ENCODE results near the gene AOC2.
"Not testable (repeated sequence)": the region's sequence is repeated elsewhere in the genome, so short reads cannot be mapped to it uniquely, and the experiment has no call there.

AOC2 gene

DNA sequence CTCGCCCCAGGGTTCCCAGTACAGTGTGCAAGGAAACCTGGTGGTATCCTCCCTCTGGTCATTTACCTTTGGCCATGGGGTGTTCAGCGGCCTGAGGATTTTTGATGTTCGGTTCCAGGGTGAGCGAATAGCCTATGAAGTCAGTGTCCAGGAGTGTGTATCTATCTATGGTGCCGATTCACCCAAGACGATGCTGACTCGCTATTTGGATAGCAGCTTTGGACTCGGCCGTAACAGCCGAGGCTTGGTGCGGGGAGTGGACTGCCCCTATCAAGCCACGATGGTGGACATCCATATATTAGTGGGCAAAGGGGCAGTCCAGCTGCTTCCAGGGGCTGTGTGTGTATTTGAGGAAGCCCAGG lies 1.2 kb downstream of the AOC2 start:
- no peak overlapping the region for H3K27ac ChIP-seq
- TF ChIP-seq, protein P1, sequence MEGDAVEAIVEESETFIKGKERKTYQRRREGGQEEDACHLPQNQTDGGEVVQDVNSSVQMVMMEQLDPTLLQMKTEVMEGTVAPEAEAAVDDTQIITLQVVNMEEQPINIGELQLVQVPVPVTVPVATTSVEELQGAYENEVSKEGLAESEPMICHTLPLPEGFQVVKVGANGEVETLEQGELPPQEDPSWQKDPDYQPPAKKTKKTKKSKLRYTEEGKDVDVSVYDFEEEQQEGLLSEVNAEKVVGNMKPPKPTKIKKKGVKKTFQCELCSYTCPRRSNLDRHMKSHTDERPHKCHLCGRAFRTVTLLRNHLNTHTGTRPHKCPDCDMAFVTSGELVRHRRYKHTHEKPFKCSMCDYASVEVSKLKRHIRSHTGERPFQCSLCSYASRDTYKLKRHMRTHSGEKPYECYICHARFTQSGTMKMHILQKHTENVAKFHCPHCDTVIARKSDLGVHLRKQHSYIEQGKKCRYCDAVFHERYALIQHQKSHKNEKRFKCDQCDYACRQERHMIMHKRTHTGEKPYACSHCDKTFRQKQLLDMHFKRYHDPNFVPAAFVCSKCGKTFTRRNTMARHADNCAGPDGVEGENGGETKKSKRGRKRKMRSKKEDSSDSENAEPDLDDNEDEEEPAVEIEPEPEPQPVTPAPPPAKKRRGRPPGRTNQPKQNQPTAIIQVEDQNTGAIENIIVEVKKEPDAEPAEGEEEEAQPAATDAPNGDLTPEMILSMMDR (IDR thresholded peaks at IDR 0.05), result no peak
- no peak for TF ChIP-seq ZFX (IDR thresholded peaks at IDR 0.05; ENCODE audit: borderline replicate concordance)

DNA sequence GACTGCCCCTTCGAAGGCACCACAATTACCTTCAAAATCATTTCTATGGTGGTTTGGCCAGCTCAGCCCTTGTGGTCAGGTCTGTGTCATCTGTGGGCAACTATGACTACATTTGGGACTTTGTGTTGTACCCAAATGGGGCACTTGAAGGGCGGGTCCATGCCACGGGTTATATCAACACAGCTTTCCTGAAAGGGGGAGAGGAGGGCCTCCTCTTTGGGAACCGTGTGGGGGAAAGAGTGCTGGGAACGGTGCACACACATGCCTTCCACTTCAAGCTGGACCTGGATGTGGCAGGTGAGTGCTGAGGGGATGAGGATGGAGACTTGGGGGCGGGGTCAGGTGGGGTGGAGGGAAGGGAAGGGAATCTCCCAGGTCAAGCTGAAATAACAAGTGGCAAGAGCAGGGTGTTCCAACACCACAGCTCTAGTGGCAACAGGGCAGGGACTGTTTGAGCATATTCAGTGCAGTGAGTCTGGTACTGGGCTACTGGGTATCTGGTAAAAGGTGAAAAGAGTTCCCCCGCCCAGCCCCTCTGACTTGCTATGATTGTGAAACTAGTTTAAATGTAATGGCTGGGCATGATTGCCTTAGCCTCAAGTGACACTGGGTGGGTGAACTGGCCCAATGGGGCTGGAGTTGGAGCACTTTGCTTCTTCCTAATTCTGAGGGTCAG lies 1.7 kb downstream of the AOC2 start:
- H3K27ac ChIP-seq, result no peak overlapping the region
- TF ChIP-seq ZFX (IDR thresholded peaks at IDR 0.05; ENCODE audit: borderline replicate concordance), result no peak
- TF ChIP-seq, protein P1 (IDR thresholded peaks at IDR 0.05), result no peak

DNA sequence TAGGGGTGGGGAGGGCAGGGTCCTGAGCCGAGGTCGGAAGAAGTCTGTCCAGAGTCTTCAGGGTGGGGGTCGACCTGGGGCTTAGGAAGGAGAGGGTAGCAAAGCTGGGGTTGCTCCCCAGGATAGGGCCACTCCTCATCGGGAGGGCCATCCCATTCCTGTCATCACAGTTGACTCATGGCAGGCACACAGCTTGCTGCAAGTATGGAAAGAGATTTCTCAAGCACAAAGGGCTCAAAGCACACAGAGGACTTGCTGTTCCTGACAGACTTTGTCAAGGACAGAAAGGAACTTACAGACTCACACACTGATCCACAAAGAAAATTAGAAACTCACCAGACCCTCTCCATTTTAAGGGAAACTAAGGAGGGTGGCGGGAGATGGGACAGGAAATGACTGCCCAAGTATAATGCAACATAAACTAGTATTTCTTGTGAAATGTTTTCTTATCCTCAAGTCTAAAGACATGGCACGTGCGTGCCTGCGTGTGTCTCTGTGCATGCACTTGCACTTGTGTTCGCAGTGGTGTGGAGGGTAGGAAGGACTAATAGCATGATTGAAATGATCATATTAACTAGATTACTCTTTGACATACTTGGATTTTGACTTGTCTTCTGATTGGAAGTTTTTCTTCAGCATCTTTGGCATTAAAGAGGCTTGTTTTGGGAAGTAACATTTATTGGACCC lies 2.4 kb downstream of the AOC2 start:
- TF ChIP-seq ZFX (IDR thresholded peaks at IDR 0.05; ENCODE audit: borderline replicate concordance), result no peak
- TF ChIP-seq, protein P1 (IDR thresholded peaks at IDR 0.05), result no peak
- no peak overlapping the region for H3K27ac ChIP-seq

DNA sequence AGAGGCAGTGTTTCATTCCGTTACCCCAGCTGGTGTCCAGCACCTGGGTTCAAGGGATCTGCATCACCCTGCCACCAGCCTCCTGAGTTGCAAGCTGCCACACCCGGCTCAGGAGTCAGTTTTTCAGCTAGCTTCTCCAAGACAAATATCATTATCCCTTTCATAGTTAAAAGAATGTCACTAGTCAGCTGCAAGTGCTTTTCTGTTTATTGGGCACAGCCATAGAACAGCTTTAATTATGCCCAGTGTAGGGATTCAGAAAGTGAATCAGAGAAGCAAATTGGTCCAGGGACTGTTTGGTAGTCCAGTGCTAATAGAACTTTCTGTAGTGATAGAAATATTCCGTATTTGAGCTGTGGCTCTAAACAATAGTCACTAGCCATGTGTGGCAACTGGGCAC lies 3.7 kb downstream of the AOC2 start:
- no peak overlapping the region for H3K27ac ChIP-seq
- TF ChIP-seq, protein P1 (IDR thresholded peaks at IDR 0.05), result no peak
- TF ChIP-seq ZFX (IDR thresholded peaks at IDR 0.05; ENCODE audit: borderline replicate concordance), result no peak

DNA sequence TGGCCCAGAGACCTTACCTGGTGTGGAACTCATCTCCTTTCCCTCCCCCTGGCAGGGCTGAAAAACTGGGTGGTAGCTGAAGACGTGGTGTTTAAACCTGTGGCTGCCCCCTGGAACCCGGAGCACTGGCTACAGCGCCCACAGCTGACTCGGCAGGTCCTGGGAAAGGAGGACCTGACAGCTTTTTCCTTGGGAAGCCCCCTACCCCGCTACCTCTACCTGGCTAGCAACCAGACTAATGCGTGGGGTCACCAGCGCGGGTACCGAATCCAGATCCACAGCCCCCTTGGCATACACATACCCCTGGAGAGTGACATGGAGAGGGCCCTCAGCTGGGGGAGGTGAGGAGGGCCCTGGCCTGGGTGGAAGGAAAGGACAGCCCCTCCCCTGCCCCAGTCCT lies 4.7 kb downstream of the AOC2 start:
- no peak overlapping the region for H3K27ac ChIP-seq
- no peak for TF ChIP-seq ZFX (IDR thresholded peaks at IDR 0.05; ENCODE audit: borderline replicate concordance)
- TF ChIP-seq, protein P1 (IDR thresholded peaks at IDR 0.05), result no peak

DNA sequence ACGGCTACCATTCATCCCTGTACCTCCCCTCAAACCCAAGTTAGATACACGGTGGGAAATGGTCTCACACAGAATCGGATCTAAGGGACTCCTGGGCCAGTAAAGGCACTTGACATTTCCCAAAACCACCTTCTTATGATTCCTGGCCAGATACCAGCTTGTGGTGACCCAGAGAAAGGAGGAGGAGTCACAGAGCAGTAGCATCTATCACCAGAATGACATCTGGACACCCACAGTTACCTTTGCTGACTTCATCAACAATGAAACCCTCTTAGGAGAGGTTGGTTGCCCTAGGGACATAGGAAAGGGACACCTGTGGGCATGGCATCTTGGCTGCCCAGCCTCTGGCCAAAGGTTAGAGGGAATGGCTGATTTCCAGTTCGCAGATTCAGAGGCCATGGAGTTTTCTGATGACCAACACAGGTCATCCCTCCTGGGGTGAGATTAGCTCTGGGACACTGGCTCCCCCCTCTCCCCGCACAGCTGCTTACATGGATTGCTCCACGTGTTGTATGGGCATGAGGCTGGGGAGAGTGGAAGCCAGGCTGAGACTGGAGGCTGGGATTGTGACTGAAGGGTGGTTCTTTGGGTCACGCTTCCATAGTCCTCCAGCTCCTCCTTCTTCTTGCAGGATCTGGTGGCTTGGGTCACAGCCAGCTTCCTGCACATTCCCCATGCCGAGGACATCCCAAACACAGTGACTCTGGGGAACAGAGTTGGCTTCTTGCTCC lies 5.2 kb downstream of the AOC2 start:
- TF ChIP-seq, protein P1 (IDR thresholded peaks at IDR 0.05), result no peak
- TF ChIP-seq ZFX (IDR thresholded peaks at IDR 0.05; ENCODE audit: borderline replicate concordance), result no peak
- H3K27ac ChIP-seq, result no peak overlapping the region

DNA sequence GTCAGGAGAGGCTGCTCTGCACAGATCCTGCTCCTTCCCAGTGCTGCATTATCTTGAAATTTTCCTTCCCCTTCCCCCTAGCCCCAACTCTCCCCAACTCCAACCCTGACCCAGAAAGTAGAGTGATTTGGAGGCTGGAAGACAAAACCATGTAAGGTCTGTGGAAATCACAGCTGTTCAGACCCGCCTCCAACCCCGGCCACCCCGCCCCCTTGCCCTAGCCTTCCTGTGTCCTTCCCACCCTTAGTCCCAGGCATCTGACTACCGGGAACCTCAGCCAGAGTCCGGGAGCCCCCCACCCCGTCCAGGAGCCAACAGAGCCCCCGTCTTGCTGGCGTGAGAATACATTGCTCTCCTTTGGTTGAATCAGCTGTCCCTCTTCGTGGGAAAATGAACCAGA lies 6.6 kb downstream of the AOC2 start, which contains the start of gene AOC3:
TSS of gene AOC3 (plus strand) at position 246 of the 400 bp plus-strand sequence. CDS start at position 391, 145 bp downstream.
- TF ChIP-seq, protein P1 (IDR thresholded peaks at IDR 0.05), result no peak
- TF ChIP-seq ZFX (IDR thresholded peaks at IDR 0.05; ENCODE audit: borderline replicate concordance), result no peak
- H3K27ac ChIP-seq, result no peak within 1 kb of the TSS

DNA sequence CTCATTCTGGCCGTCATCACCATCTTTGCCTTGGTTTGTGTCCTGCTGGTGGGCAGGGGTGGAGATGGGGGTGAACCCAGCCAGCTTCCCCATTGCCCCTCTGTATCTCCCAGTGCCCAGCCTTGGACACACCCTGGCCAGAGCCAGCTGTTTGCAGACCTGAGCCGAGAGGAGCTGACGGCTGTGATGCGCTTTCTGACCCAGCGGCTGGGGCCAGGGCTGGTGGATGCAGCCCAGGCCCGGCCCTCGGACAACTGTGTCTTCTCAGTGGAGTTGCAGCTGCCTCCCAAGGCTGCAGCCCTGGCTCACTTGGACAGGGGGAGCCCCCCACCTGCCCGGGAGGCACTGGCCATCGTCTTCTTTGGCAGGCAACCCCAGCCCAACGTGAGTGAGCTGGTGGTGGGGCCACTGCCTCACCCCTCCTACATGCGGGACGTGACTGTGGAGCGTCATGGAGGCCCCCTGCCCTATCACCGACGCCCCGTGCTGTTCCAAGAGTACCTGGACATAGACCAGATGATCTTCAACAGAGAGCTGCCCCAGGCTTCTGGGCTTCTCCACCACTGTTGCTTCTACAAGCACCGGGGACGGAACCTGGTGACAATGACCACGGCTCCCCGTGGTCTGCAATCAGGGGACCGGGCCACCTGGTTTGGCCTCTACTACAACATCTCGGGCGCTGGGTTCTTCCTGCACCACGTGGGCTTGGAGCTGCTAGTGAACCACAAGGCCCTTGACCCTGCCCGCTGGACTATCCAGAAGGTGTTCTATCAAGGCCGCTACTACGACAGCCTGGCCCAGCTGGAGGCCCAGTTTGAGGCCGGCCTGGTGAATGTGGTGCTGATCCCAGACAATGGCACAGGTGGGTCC lies 7.2 kb downstream of the AOC2 start:
- not testable (repeated sequence) for H3K27ac ChIP-seq
